ENCODE data around the gene SLC44A1. TPM values are rescaled to one million over a fixed set of nuclear protein-coding genes. Genes with fewer than 3 reads are reported as not detected.

The SLC44A1 gene
- total and polyA plus RNA-seq, 2 experiments from 2014 or later = 32.4 to 38.7 TPM

DNA sequence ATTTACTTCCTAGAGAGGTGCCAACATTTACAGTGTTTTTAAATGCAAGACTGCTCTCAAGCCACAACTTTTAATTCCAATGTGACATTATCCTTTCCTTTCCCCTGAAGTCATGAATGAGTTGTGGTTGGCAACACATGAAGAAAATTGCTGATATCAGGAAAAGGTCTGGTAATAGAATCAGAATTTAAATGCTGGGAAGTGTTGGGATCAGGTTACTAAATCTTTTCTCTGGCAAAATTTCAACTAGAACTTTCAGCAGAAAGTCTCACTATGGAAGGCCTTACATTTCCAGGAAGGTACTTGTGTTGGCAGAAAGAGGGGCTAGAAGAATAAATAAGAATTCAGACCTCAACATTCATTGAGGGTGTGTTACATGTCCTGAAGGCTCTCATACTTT, 10.6 kb upstream of the SLC44A1 start:
- Histone ChIP-seq H3K4me1 (ENCODE audit: low read depth) (no peaks in the 10 kb centered on the region), H3K4me3 (no peak overlapping the region), H3K36me3 (no peaks in the 10 kb centered on the region), H3K9me3 (ENCODE audit: low read depth) (no peaks in the 10 kb centered on the region), H3K27me3 (no peaks in the 10 kb centered on the region), H3K27ac (no peak overlapping the region)
- peak in 1 of 2 donors; percentile 55 for DNase-seq (ENCODE audit: low read depth in 1 of 2, low spot score in 1 of 2)
- TF ChIP-seq CTCF (IDR thresholded peaks at IDR 0.05; ENCODE audit: low read depth, low read length) = no peak

GRCh38 chr9:105236261-105236660, 8.2 kb upstream of the SLC44A1 start:
- no peaks in the 10 kb centered on the region for H3K9me3 ChIP-seq (ENCODE audit: low read depth)
- H3K27me3 ChIP-seq = no peaks in the 10 kb centered on the region
- DNase-seq (ENCODE audit: low read depth in 1 of 2, low spot score in 1 of 2) = no peak
- H3K4me1 ChIP-seq (ENCODE audit: low read depth) = no peaks in the 10 kb centered on the region
- no peak overlapping the region for H3K27ac ChIP-seq
- no peaks in the 10 kb centered on the region for H3K36me3 ChIP-seq
- no peak overlapping the region for H3K4me3 ChIP-seq
- TF ChIP-seq CTCF (IDR thresholded peaks at IDR 0.05; ENCODE audit: low read depth, low read length) = no peak

DNA sequence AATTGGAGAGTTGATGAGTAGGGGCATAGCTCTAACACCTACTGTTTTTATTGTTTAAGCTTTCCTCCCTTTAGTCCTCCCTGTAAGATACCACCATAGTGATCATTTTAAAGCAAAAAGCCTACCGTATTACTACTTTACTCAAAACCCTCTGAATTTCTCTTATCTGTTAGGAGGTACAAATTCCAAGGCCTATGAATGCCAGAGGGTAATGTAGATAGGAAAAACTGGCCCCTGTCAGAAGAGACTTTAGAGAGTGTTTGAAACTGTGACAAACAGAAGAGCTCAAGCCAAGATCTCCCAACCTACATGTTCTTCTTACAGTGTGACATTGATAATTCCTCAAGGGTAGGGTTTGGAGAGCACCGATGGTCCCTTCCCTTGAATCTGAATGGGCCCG, 7.2 kb upstream of the SLC44A1 start:
- no peak overlapping the region for H3K4me3 ChIP-seq
- peaks cover 5% of the 10 kb centered on the region for H3K4me1 ChIP-seq (ENCODE audit: low read depth)
- no peaks in the 10 kb centered on the region for H3K9me3 ChIP-seq (ENCODE audit: low read depth)
- no peak overlapping the region for H3K27ac ChIP-seq
- no peaks in the 10 kb centered on the region for H3K27me3 ChIP-seq
- no peak for TF ChIP-seq CTCF (IDR thresholded peaks at IDR 0.05; ENCODE audit: low read depth, low read length)
- no peaks in the 10 kb centered on the region for H3K36me3 ChIP-seq
- DNase-seq (ENCODE audit: low read depth in 1 of 2, low spot score in 1 of 2) = no peak

DNA sequence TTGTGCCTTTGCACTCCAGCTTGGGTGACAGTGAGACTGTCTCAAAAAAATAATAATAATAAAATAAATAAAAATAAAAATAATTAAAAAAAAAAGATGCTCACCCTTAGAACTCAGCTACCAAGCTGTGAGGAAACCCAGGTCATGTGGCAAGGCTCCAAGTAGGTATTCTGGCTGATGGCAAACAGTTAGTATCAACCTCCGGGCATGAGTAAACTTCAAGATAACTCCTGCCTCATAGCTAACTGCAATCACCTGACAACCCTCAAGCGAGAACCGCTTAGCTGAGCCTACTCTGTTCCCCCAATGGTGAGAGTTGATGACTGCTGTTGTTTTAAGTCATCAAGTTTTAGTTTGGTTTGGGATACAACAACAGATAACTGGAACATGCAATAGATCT, 6.1 kb upstream of the SLC44A1 start:
- H3K4me1 ChIP-seq (ENCODE audit: low read depth) = peaks cover 14% of the 10 kb centered on the region

DNA sequence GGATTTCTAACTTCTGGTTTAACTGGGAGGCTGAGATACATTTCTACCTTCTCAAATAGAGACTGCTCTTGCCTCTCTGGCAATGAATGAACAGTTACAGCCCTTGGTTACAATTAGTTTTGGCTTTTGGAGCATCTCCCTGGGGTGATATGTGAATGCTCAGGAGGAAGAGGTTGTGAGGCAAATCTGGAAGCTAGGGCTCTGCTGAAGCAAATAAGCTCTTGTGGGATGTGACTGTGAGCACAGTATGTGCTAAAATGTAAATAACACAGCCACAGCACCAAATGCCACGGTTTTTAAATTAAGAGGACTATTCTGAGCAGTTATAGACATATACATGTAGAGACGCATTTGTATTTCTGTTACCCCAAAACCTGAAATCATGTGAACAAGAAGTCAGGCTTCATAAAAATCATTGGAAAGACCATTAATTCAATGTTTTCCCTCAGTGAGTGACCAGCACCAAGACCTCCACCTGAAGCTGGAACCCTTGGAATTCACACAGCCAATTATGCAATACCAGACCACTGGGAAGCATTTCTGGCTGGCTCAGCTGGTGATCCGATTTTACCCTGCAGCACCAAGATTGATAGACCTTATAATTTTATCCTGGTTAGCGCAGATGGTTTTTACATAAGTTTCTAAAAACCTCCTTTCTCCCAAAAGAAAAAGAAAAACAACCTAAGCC, 3.0 kb upstream of the SLC44A1 start:
- Histone ChIP-seq H3K4me3 (no peak overlapping the region), H3K36me3 (no peaks in the 10 kb centered on the region), H3K9me3 (ENCODE audit: low read depth) (no peaks in the 10 kb centered on the region), H3K27ac (peak overlapping the region; percentile 15), H3K27me3 (no peaks in the 10 kb centered on the region), H3K4me1 (ENCODE audit: low read depth) (peaks cover 21% of the 10 kb centered on the region)
- no peak for TF ChIP-seq CTCF (IDR thresholded peaks at IDR 0.05; ENCODE audit: low read depth, low read length)
- peak in 1 of 2 donors; percentile 42 for DNase-seq (ENCODE audit: low read depth in 1 of 2, low spot score in 1 of 2)

More for the DNA sequence above, 6.1 kb upstream of the SLC44A1 start:
- no peak for DNase-seq (ENCODE audit: low read depth in 1 of 2, low spot score in 1 of 2)
- H3K4me3 ChIP-seq = no peak overlapping the region
- TF ChIP-seq CTCF (IDR thresholded peaks at IDR 0.05; ENCODE audit: low read depth, low read length) = no peak
- no peaks in the 10 kb centered on the region for H3K9me3 ChIP-seq (ENCODE audit: low read depth)
- H3K27me3 ChIP-seq = no peaks in the 10 kb centered on the region
- H3K36me3 ChIP-seq = no peaks in the 10 kb centered on the region
- H3K27ac ChIP-seq = no peak overlapping the region

All from cardiac muscle cell (in vitro differentiated cells and primary cell).